ENCODE measurements around the gene SLC10A3.

DNA sequence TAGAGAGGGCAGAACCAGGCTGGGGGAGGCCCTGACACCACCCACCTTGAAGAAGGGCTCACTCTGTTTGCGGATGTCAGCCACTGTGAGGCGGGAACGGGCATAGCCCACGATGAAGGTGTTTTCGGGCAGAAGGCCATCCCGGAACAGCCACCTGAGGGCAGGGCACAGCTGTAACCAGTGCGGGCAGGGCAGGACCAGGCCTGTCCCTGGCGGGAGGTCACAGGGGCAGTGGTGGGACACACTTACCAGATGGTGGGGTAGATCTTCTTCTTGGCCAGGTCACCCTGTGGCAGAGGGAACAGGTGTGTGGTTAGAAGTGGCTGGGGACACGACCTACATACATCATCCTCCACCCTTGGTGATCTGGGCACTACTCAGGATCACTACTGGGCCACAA is 45.5 kb upstream of the SLC10A3 start:
- TF ChIP-seq, protein P1, sequence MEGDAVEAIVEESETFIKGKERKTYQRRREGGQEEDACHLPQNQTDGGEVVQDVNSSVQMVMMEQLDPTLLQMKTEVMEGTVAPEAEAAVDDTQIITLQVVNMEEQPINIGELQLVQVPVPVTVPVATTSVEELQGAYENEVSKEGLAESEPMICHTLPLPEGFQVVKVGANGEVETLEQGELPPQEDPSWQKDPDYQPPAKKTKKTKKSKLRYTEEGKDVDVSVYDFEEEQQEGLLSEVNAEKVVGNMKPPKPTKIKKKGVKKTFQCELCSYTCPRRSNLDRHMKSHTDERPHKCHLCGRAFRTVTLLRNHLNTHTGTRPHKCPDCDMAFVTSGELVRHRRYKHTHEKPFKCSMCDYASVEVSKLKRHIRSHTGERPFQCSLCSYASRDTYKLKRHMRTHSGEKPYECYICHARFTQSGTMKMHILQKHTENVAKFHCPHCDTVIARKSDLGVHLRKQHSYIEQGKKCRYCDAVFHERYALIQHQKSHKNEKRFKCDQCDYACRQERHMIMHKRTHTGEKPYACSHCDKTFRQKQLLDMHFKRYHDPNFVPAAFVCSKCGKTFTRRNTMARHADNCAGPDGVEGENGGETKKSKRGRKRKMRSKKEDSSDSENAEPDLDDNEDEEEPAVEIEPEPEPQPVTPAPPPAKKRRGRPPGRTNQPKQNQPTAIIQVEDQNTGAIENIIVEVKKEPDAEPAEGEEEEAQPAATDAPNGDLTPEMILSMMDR (IDR thresholded peaks at IDR 0.05), result no peak
- no peak for TF ChIP-seq POLR2A (IDR thresholded peaks at IDR 0.05)

Data from upper lobe of left lung (tissue), 4 donors.